ENCODE results near the gene EHHADH.
"Not testable (repeated sequence)": the region's sequence is repeated elsewhere in the genome, so short reads cannot be mapped to it uniquely, and the experiment has no call there.

The EHHADH gene

DNA sequence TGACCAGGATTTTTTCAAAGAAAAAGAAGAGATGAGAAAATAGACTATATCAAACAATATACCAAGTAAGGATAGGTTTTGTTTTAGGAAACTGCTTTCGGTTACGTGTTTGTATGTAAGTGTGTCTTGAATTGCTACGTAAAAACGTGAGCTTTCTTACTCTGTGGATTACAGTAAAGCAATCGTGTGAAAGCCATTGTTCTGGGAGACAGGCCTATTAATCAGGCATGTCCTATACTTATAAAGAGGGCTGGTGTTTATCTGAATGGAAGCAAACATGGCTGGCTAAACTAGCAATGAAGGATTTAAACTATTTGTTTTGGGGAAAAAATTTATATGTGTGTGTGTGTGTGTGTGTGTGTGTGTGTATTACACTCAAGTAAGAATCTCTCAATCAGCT lies 2.6 kb downstream of the EHHADH start:
- DNase-seq (ENCODE audit: low spot score): no peak

DNA sequence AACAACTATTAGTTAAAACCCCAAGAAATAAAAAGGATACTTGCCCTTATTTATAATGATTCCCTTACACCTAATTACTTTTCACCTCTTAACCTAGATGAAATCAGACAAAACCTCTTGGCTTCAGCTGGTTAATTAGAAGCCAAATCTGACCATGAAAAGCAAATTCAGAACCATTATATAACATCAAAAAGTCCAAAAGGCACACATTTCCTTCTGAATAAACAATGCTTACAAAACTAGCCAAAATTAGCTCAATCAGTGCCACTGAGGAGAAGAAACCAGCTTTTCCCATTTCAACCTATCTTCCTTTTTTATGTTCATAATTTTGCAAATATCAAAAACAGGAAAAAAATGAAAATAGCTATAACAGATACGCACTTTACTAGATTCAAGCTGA lies 3.2 kb downstream of the EHHADH start:
- no peak for DNase-seq (ENCODE audit: low spot score)

DNA sequence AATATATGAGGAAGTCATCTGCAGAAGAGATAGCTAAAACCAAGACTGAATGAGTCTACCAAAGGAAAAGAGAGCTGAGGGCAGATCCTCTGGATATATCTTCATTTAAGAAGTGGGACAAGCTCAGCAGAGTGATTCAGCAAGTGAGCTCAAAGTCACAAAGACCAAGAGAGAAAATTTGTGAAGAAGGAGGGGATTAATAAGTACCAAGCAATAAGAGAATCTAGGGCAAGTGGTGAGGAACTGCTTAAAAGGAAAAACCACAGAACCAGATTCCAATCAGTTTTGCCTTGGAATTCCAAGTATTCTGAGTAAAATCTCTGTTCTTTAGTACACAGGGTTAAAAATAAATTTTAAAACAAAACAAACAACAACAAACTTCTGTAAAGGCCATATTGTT lies 3.6 kb downstream of the EHHADH start:
- DNase-seq (ENCODE audit: low spot score): no peak

DNA sequence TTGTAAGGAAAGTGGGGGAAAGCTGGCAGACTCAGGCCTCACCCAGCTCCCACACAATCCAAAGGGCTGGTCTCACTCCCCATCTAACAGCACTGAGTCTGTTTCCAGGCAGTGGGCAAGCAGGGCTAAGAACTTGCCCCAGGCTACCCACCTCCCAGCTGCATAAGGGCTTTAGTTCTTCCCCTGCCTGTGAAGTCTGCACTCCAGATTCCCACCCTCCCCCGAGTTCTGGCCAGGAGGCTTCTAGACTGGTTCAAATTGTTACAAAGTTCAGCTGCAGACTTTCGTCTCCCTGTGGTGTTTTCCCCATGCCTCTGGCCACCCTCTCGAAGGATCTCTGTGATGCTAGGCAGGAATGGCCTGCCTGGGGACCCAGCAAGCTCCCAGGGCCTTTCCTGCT lies 11.2 kb downstream of the EHHADH start:
- no peak for DNase-seq (ENCODE audit: low spot score)

DNA sequence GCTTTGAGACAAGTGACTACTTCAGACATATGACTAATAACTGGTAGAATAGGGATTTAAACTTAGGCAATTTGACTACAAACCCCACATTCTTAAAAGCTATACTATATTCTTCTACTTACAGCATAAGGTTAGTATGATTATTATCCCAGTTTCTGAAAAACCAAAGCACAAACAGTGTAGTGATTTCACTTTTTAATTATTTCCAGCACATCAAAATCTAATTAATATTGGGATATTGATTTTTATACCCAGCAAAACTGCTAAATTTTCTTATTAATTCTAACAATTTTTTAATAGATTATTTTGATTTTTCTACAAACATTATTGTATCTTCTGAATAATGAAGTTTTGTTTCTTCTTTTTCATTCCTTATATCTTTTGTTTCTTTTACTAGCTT lies 16.9 kb downstream of the EHHADH start:
- DNase-seq (ENCODE audit: low spot score): no peak

DNA sequence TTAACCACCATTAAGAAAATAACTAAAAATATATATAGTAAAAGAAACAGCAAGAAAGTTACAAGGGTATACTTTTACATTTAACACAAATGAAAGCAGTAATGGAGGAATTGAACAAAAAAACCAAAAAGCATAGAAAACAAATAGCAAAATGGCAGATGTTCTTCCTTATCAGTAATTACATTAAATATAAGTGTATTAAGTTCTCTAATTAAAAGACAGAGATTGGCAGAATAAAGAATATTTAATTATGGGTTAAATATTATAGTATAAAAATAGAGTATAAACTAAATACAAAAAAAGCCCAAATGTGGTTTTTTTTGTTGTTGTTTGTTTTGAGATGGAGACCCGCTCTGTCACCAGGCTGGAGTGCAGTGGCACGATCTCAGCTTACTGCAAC lies 20.5 kb downstream of the EHHADH start:
- no peak for DNase-seq (ENCODE audit: low spot score)

DNA sequence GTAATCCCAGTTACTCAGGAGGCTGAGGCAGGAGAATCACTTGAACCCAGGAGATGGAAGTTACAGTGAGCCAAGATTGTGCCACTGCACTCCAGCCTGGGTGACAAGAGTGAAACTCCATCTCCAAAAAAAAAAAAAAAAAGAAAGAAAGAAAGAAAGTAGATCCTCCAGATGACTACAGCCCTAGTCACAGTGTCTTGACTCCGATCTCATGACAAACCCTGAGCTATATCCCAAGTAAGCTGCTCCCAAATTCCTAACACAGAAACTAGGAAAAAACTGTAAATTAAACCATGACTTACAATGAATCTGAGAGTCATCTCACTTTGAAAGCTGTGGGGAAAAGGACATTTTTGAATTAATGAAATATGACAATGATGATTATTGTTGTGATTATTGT lies 27.3 kb downstream of the EHHADH start:
- DNase-seq (ENCODE audit: low spot score): not testable (repeated sequence)

DNA sequence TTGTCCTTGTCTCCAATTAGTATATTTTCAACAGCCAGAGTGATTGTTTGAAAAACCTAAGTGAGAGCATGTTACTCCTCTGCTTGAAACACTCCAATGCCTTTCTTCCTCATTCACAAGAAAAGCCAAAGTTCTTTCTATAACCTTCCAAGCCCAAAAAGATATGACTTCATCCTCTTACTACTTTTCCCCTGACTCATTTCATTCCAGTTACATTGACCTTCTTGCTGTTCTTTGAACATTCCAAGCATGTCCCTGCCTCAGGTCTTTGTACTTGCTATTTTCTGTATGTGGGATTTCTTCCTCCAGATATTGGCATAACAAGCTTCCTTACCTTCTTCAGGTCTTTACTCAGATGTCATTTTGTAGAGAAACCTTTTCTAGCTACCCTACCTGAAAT lies 28.3 kb downstream of the EHHADH start:
- no peak for DNase-seq (ENCODE audit: low spot score)

DNA sequence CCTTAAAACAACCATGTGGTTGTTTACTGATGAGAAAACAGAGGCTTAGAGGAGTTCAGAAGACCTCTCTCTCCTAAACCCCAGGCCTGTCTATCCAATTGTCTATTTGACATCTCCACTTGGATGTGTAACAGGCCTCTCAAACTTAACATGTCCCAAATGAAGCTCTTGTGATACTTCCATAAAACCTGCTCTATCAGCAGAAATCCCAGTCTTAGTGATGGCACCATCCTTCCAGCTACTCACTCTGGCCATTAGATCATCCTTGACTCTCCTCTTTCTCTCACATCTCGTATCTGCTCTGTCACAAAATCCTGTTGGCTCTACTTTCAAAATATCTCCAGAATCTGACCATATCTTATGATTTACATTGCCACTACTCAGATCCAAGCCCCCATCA lies 28.8 kb downstream of the EHHADH start:
- no peak for DNase-seq (ENCODE audit: low spot score)

DNA sequence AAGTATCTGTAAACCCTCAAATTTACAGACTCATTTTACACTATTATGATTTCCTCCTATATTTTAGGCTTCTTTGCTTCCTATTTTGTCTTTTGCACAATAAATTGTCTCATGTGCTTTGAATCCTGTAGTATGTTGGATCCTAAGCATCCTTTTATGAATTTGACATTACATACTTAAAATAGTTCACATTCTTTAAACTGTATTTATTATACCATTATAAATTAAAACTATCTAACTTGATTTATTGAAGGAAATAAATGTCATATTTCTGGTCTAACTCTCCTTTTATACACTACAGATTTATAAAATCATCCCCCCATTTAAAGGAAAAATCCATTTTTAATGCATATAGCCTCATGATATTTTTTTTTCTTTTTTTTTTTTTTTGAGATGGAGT lies 32.6 kb downstream of the EHHADH start:
- DNase-seq (ENCODE audit: low spot score): no peak

DNA sequence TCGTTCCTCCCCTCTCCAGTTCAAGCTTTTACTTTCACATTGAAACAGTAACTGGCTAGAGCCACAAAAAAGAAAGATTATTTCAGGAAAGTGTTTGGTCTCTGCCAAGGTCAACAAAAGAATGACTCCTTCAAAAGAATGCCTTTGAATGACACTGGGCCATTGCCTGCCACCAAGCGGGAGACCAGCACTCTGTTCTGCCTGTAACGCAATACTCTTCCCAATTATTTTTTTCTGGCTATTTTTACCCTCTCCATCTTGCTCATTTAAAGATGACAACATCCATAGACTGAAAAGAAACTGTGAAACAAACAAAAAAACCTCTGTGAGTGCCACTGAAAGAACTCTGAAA lies 37.3 kb downstream of the EHHADH start:
- DNase-seq (ENCODE audit: low spot score): no peak

DNA sequence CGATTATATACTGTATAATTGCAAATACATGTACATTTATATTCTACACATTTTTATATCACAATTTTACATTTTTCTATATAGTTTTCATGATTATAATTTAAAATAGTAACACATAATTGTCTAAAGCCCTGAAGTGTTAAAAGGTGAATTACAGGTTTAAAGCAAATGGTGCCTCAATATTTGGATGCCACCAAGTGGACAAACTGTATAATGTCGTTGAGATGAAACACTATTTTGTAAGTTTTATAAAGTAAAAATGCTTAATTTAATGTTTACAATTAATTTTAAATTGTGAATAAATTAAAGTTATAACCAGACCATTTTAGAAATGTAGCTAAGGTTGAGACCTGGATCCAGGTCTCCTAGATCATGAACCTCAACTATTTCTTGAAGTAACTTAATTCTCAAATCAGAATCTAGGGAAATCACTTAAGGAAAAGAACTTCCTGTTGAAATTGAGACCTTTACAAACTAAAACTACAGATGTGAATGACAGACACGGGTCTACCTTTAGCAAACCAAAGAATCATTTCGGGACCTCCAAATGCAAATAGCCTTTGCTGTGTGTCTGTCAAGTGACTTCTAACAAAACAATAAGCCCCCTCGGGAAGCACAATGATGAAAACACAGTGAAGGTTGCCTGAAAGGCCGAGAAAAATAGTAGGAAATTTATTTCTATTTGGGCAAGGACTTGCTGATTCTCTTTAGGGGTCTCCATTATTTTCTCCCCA lies 37.8 kb downstream of the EHHADH start:
- DNase-seq (ENCODE audit: low spot score): no peak

DNA sequence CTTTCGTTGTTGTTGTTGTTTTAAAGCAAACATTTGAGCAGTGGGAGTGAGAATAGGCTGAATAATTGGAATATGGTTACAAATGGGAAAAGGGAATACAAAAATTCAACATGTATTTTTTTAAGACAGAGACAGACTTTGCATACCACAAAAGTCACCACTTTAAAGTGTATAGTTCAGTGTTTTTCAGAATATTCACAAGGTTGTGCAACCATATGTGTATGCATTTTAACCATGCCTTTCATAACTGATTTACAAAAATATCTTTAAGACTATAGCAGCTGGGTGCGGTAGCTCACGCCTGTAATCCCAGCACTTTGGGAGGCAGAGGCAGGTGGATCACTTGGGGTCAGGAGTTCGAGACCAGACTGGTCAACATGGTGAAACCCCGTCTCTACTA lies 41.3 kb downstream of the EHHADH start:
- DNase-seq (ENCODE audit: low spot score): no peak

DNA sequence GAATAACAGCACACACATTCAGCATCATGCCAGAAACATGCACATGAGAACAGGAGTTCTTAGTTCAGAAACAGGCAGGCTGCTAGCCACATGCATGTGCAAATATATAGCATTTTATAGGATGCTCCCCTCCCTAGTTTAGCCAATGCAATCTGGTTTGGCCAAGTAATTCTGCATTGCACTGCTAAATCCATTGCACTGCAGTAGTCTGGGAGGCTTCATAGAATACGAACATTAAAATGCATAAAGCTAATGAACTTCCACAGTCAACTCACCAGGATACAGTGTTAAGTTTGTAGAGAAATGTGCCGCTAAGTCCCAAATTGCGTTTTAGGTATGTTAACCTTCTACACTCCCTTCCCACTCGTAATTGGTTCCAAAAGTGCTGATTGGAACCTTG lies 41.8 kb downstream of the EHHADH start:
- no peak for DNase-seq (ENCODE audit: low spot score)

DNA sequence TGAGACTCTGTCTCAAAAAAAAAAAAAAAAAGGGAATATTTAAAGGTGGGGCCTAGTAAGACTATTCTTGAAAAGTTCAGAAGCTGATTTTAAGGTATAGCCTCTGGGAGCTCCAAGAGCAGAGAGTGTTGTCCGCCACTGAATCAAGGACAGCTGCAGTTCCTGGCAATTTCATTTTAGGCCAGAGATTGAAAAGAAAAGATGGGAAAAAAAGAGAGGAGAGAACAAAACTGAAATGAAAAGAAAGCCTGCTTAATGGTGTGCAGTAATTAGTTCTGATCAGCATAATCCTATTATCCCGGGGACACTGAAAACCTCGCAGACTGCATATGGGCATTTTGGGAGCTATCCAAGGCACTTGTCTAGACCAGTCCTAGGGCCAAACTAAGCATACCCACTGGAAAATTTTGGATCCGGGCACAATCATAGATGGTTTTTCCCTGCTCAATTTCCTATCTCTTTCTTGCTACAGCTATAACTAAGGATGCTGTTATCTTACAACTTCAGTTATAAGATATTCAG lies 43.2 kb downstream of the EHHADH start:
- DNase-seq (ENCODE audit: low spot score): no peak

DNA sequence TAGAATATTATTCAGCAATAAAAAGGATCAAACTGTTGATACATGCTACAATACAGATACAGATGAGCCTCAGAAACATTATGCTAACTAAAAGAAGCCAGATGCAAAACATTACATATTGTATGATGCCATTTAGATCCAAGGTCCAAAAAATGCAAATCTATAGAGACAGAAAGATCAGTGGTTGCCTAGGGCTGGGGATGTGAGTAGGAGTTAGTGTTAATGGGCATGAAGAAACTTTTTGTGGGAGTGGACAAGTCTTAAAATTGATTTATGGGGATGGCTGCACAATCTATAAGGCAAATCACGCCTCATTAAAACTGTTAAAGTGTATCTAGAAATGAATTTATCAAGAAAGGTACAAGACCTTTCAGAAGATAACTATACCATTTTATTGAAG lies 45.0 kb downstream of the EHHADH start:
- DNase-seq (ENCODE audit: low spot score): no peak

DNA sequence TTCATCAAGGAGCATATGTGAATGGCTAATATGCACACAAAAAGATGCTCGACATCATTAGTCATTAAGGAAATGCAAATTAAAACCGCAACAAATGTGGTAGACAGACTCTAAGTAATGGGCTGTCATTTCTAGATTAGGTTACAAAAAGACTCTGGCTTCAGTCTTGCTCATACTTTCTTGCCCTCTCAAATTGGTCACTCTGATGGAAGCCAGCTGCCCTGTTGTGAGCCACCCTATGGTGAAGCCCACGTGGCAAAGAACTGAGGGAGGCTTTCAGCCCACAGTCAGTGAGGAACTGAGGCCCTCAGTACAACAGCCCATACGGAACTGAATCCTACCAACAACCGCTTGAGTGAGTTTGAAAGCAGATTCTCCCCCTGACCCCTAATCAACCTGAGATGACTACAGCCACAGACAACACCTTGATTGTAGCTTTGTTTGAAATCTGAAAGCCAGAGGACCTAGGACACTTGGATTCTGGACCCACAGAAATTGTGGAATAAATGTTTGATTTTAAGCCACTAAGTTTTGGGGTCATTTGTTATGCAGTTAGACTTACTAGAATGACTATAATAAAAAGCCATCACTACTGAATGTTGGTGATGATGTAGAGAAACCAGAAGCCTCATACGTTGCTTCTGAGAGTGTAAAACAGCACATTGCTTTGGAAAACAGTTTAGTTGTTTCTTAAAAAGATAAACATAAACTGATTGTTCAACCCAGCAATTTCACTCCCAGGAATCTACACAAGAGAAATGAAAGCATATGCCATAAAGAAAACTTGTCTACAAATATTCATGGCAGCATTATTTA lies 45.7 kb downstream of the EHHADH start:
- DNase-seq (ENCODE audit: low spot score): no peak

DNA sequence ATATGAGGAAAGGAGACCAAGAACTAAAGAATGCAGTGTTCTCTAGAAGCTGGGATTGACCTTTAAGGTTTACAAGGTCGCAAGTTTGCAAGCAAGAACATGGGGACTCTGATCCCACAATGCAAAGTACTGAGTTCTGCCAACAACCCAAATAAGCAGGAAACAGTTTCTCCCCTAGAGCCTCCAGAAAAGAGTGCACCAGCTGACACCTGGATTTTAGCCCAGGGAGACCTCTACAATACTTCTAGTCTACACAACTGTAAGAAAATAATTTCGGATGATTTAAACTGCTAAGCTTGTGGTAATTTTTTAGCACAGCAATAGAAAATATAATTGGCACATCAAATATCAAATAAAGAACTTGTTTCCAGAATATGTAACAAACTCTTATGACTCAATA lies 46.4 kb downstream of the EHHADH start:
- no peak for DNase-seq (ENCODE audit: low spot score)

DNA sequence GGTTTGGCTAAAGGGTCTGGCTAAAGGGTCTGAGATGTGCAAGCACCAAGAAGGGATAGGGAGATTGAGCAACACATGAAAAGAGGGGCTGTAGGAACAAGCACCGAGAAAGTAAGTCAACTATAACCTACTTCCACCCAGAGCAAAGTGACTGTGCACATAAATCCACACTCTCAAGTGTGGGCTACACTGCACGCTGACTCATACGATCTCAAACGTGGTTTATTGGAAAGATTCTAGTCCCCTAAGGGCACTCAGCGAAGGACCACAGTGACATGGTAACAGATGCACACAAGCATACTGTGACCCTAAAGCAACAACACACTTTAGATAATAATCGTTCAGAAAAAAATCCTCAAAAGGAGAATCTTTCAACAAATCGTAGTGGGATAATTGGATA lies 48.0 kb downstream of the EHHADH start:
- no peak for DNase-seq (ENCODE audit: low spot score)

DNA sequence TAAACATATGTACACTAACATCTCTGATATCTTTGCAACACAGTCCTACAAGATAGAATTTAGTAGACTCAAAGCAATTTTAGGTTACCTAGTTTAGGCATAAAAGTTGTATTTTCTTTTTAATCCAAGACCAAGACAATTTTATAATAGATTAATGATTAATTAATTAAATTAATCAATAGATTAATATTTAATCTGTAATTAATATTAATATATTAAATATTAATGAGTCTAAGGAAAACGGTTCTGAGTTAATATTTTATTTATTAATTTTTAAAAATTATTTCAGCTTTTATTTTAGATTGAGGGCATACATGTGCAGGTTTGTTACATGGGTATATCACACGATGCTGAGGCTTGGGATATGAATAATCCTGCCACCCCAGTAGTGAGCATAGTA lies 49.0 kb downstream of the EHHADH start:
- DNase-seq (ENCODE audit: low spot score): no peak

DNA sequence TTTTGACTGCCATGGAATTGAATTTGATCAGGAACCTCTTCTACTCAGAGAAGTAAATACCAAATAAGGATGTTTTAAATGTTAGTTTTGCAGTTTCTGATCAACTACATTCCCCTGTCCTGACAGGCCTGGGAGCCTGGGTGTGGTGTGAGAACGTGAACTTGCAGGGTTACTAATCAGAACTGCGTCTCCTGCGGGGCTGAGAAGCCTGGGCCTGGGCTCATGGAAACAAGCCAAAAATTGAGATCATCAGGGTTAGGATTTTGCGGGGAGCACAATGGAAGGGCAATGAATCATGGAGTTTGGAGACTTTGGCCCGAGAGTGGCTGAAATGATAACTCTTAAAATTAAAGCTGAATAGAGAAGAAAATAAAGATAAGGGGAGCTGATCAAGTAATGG lies 53.2 kb downstream of the EHHADH start:
- DNase-seq (ENCODE audit: low spot score): no peak

DNA sequence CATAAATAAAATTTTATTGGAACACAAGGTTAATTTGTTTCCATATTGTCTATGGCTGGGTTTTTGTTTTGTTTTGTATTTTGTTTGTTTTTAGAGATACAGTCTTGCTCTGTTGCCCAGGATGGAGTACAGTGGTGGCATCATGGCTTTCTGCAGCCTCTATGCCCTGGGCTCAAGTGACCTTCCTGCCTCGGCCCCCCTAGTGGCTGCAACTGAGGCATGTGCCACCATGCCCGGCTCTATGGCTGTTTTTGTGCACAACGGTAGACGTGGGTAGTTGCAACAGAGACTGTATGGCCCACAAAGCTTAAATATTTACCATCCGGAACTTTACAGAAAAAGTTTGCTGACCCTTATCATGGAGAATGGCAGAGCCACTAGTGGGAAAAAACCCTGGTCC lies 54.2 kb downstream of the EHHADH start:
- DNase-seq (ENCODE audit: low spot score): no peak

DNA sequence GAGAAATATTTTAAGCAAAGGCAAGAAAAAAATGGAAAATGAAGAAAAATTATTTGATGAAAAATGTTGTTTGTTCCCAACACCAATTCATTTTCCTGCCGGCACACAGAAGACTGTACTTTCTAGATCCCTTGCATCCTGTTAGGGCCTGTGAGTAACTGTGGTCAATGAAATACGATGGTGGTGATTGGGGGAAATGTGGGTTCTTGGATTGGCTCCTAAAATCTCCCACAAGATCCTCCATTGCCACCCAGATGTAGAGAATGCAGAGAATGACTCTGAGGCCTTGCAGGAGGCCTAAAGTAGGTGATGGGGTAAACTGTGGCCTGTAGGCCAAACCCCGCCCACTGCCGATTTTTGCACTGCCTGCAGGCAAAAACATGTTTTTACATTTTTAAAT lies 54.6 kb downstream of the EHHADH start:
- no peak for DNase-seq (ENCODE audit: low spot score)

DNA sequence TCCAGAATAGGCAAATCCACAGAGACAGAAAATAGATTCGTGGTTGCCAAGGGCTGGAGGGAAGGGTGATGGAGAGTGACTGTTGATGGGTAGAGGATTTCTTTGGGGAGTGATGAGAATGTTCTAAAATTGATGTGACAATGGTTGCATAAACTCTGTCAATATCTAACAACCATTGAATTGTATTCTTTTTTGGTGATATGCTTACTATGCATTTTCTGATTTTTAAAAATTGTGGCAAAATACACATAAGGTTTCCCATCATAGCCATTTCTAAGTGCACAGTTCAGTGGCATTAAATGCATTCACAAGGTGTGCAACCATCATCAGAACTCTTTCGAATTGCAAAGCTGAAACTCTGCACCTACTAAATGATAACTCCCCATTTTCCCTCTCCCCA lies 56.8 kb downstream of the EHHADH start:
- no peak for DNase-seq (ENCODE audit: low spot score)

Measured in hematopoietic multipotent progenitor cell treated with erythropoietin and hydrocortisone succinate and interleukin-3 and kit ligand, for 15 days (in vitro differentiated cells).